Coronary artery (tissue), 2 donors: ENCODE measurements around the gene IP6K1.

Source experiments
- DNase-seq: peaks from one replicate; pipeline ENCODE4 v3.0.0-alpha.2; 2017; ENCODE audit warnings: low spot score
- H3K27ac ChIP-seq, 2 donors: fragments of 200-600 bp; sonication (generic); one replicate each; pipeline ENCODE4 v1.5.1; 2016 to 2019
- H3K4me3 ChIP-seq: fragments of 200-600 bp; sonication (generic); 2 replicates; pipeline ENCODE4 v1.5.1; 2016; ENCODE audit warnings: mild to moderate bottlenecking, moderate library complexity
- CTCF ChIP-seq: fragments of 200-600 bp; sonication (generic); IDR thresholded peaks from one replicate; pipeline ENCODE4 v1.5.1; 2019; ENCODE audit warnings: antibody characterized with exemption

IP6K1 gene

GRCh38 chr3:49717959-49718857 lies 68.1 kb downstream of the IP6K1 start:
- no peak for DNase-seq
- no peak overlapping the region for H3K27ac ChIP-seq
- no peak for TF ChIP-seq CTCF
- H3K4me3 ChIP-seq = peak overlapping the region; percentile 75

GRCh38 chr3:49717211-49717958 lies 69.0 kb downstream of the IP6K1 start:
- no peak for TF ChIP-seq CTCF
- DNase-seq = peak; percentile 72
- H3K27ac ChIP-seq = no peak overlapping the region
- no peak overlapping the region for H3K4me3 ChIP-seq

- no peak for TF ChIP-seq CTCF
- peak; percentile 72 for DNase-seq
- Histone ChIP-seq H3K27ac (no peak overlapping the region), H3K4me3 (no peak overlapping the region)
Observed at GRCh38 chr3:49716691-49717210, 69.6 kb downstream of the IP6K1 start.

GRCh38 chr3:49716169-49716568 lies 70.2 kb downstream of the IP6K1 start:
- DNase-seq = no peak
- no peak overlapping the region for H3K4me3 ChIP-seq
- TF ChIP-seq CTCF = no peak
- H3K27ac ChIP-seq = no peak overlapping the region

- H3K4me3 ChIP-seq = no peak overlapping the region
- DNase-seq = no peak
- no peak overlapping the region for H3K27ac ChIP-seq
- no peak for TF ChIP-seq CTCF
Observed at GRCh38 chr3:49715611-49716121, 70.7 kb downstream of the IP6K1 start.

- Histone ChIP-seq H3K27ac (no peak overlapping the region), H3K4me3 (no peak overlapping the region)
- TF ChIP-seq CTCF = no peak
- no peak for DNase-seq
Observed at GRCh38 chr3:49714728-49715550, 71.4 kb downstream of the IP6K1 start.
